Left ventricle myocardium superior (tissue), 1 donor: ENCODE data around the gene TST. TPM values are rescaled to one million over a fixed set of nuclear protein-coding genes. Genes with fewer than 3 reads are reported as not detected.

Experiments used
- ATAC-seq: fragments of 200-7000 bp; cut with Tn5 transposase; one replicate; pipeline ENCODE4 v1.9.1; 2020; ENCODE audit warnings: mild to moderate bottlenecking, moderate library complexity
- DNase-seq: peaks from one replicate; pipeline ENCODE4 v3.0.0-alpha.2; 2020
- intact Hi-C: fragments of 100-400 bp; cut with micrococcal nuclease; formaldehyde crosslinking; loops from one replicate; pipeline ENCODE4 v1.11.0; 2022
- total RNA-seq: library from RNA; stranded (reverse); fragmentation: NEBNext Ultra II Directional; extraction: Animal tissue kit (Norgen Biotek cat#: 25700); gene quantifications from one replicate; pipeline ENCODE4 v1.2.1, GENCODE V29; 2021
- donor health status: DM: no; HTN: yes; CAD: no; lungs with severe emphysema.

TST gene
- total RNA-seq, 1 donor from 2014 or later, result 45.8 TPM

- ATAC-seq, result no peak
- intact Hi-C loops, result no loop called here
Observed at GRCh38 chr22:36966851-36967540, 52.3 kb downstream of the TST start.

GRCh38 chr22:36965696-36966095 is 53.6 kb downstream of the TST start:
- intact Hi-C loops, result no loop called here
- no peak for ATAC-seq
- no peak for DNase-seq

More at GRCh38 chr22:36966851-36967540, 52.3 kb downstream of the TST start:
- DNase-seq, result no peak

GRCh38 chr22:36964106-36964505 is 55.1 kb downstream of the TST start:
- DNase-seq (no peak), ATAC-seq (no peak)
- intact Hi-C loops, result no loop called here

GRCh38 chr22:36963302-36963701 is 55.9 kb downstream of the TST start:
- intact Hi-C loops, result no loop called here
- no peak for ATAC-seq

GRCh38 chr22:36961626-36962025 is 57.6 kb downstream of the TST start:
- intact Hi-C loops, result no loop called here
- DNase-seq (no peak), ATAC-seq (no peak)

More at GRCh38 chr22:36963302-36963701, 55.9 kb downstream of the TST start:
- DNase-seq, result no peak

Other genes starting within 250 kb of the TST start
- gene IFT27, start 243.3 kb downstream of the TST start, total RNA-seq, result 29.3 TPM
- gene PVALB, start 202.4 kb downstream of the TST start, total RNA-seq, result not detected
- gene NCF4, start 158.4 kb downstream of the TST start, total RNA-seq, result 6.8 TPM
- gene CSF2RB, start 105.8 kb downstream of the TST start, total RNA-seq, result 3.2 TPM
- gene MPST, start 295 bp upstream of the TST start, total RNA-seq, result 56.7 TPM
- gene KCTD17, start 32.3 kb upstream of the TST start, total RNA-seq, result 9.8 TPM
- not detected for gene TMPRSS6, start 90.3 kb upstream of the TST start, total RNA-seq
- gene IL2RB, start 130.5 kb upstream of the TST start, total RNA-seq, result 0.79 TPM
- 1.1 TPM for gene C1QTNF6, start 168.8 kb upstream of the TST start, total RNA-seq
- not detected for gene SSTR3, start 193.0 kb upstream of the TST start, total RNA-seq
- 5.1 TPM for gene RAC2, start 224.8 kb upstream of the TST start, total RNA-seq